Right renal cortex interstitium (tissue), 3 donors: ENCODE measurements around the gene CHRNG. TPM values are rescaled to one million over a fixed set of nuclear protein-coding genes. Genes with fewer than 3 reads are reported as not detected.

Experiments
- DNase-seq, 3 donors: peaks; one replicate each; pipeline ENCODE4 v3.0.0-alpha.2; 2013; ENCODE audit warnings: low read depth in 3 of 3, low spot score in 2 of 3
- polyA plus RNA-seq, 3 donors: library from polyadenylated mRNA; unstranded; fragments of 120-200 nt; gene quantifications; one replicate each; pipeline ENCODE4 v1.2.1, GENCODE V29; 2013; ENCODE audit not compliant: insufficient read length in 3 of 3

The CHRNG gene
- polyA plus RNA-seq, 3 donors, result 0.55 to 1.1 (median 0.74) TPM

GRCh38 chr2:232504438-232504837, 35.1 kb upstream of the CHRNG start:
- DNase-seq, result no peak

- no peak for DNase-seq
Observed at GRCh38 chr2:232505856-232506255, 33.6 kb upstream of the CHRNG start.

DNA sequence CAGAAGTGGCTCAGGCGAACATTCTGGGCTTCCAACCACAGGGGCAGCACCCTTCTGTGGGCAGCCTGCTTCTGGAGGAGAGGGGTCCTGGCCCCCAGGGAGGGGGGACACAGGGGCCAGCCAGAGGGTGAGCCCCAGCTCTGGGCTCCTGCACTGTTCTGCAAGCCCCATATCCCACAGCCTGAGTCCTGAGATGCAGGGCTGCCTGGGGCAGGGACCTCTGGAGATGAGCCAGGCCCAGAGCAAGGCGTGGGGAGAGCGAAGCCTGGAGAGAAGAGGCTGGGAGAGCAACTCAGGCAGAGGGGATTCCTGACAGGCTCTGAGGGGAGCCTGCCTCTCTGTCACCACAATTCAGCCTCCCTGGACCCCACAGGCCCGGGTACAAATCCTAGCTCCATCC, 32.8 kb upstream of the CHRNG start:
- no peak for DNase-seq

DNA sequence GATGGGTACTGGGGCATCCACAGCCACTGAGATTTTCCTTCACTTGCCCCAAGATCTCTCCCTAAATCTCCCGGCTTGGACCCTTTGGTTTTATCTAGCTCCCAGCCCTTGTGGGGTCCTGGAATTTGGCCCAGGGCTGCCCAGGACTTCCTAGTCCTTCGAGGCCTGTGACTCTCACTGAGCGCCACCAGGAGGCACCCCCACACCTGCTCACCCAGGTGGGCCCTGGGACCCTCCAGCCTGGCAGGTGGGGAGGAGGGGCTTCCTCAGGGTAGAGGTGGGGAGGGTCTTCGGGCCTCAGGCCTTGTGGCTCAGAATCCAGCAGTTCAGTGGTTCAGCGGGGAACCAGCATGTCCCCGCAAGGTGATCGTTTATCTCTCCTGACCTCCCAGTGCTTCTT, 31.2 kb upstream of the CHRNG start:
- DNase-seq, result no peak

DNA sequence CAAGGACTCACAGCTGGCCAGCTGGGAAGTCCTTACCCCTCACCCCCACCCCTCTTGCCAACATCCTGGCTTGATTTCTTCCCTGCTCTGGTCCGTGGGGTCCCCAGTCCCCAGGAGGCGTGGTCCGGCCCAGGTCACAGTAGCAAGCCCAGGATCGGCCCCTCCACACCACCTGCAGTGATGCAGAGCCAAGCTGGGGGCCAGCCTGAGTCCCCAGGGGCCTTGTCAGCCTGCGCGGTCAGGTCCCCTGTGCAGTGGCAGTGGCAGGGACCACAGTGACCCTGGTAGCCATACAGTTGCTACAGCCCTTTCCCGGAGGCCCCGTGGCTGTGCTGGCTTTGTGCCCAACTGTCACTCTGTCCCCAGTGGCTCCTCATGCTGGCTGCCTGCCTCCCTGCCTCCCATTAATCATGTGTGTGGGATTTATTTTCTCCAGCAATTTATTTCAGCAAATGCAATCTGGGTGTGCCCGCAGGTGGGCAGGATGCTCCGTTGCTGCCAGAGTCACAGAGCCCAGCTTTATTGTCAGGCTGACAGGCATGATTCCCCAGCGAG, 28.1 kb upstream of the CHRNG start:
- no peak for DNase-seq

DNA sequence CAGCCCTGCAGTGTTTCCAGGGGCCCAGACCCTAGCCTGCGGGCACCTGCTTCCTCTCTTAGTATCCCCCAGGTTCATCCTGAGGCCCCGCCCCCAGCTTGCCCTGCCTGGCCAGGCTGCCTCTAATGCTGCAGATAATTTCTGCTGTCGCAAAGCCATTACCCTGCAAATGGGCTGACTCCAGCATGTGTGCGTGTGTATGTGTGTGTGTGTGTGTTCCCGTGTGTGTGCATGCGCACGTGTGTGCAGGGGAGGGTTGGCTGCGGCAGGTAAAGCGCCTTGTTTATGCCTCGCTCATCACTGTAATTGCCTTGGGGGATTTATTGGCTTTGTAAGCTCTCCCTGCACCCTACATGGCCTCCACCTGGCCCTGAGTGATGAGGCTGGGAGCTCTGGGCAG, 26.9 kb upstream of the CHRNG start:
- DNase-seq, result no peak

DNA sequence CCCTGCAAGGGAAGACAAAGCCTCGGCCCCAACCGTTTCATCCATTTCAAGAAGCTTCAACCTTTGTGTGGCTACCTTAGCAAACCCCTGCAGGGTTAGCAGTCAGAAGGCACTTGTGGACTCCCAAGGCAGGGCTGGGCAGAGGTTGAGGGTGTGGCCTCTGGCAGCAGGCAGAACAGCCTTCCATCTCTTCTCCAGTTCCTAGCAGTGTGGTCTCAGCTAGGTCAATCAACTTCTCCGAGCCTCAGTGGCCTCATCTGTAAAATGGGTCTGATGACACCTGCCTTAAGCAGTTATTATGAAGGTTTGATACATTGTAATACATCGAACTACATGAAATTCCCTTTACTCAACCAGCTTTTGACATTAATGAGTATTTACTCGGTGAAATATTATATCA, 26.1 kb upstream of the CHRNG start:
- no peak for DNase-seq

- DNase-seq, result no peak
Observed at GRCh38 chr2:232515639-232516038, 23.9 kb upstream of the CHRNG start.

DNA sequence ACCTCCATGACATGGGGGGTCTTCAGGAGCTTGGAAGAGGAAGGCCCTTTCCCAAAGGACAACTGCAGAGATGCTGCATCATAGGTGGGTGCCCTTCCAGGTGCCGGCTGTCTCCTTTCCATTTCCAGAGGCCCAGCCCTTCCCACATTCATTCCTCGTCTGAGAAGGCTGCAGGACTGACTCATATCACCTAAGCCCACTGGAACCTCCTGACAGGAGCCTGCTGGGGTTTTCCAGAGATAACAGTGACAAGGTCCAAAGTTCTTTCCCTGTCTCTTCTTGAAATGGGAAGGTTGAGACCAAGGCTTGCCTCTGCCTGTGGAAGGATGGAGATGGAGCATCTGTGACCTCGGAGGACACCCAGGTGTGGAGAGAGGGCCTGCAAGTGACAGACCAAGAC, 22.9 kb upstream of the CHRNG start:
- no peak for DNase-seq

DNA sequence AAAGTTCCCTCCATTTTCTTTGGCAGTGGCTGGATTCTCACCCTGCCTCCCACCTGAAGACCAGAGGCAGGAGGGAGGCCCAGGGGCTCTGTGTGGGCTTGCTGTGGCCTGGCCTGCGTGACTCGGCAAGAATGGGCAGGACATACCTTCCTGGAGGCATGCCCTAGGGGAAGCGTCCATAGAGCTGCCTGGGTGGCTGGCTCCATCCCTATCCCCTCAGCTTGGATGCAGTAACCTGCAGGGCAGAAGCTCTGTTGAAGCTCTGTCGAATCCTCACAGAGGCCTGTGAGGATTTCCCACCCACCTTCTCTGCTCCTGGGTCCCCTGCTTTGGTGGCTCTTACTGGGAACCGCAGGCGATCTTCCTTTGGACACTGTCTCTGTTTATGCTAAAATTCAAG, 20.6 kb upstream of the CHRNG start:
- no peak for DNase-seq

DNA sequence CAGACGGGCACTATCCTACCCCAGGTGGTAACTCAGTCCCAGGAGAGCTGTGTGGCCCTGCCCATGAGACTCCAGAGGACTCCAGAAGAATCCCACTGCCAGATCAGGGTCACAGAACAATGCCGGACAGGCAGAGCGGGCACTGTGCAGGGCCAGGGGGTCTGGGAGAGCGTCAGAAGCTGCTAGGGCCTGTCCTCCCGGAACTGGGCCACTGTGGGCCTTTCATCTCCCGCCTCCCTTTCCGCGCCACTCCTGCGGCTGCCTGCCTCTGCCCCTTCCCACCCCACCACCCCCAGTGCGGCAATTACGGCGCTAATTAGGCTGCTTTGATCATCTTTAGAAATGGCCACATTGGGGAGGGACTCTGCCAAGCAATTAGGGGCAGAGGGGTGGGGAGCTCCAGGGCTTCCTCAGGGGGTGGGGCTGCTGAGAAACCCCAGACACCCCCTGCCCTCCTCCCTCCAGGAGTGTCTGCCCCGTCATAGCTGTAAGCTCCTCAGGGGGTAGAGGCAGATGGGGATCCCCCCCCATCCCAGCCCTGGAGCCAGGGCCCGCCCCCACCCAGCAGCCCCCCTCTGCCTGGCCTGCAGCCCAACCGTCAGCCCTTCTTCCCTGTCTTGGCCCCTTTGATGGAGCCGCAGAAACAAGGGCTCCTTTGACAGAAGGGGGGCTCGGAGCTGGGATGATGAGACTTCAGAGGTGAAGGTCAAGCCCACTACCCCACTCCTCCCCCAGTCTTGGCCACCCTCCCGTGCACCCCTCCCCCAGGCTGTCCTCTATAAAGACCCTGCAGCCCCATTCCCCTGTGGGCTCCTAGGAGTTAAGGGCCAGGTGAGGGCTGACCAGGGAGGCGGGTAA, 19.7 kb upstream of the CHRNG start, which contains the start of gene PRSS56:
TSS of gene PRSS56 (plus strand) at position 808 of the 858 bp plus-strand sequence. CDS start 211 bp downstream, outside the sequence.
- DNase-seq, result no peak

DNA sequence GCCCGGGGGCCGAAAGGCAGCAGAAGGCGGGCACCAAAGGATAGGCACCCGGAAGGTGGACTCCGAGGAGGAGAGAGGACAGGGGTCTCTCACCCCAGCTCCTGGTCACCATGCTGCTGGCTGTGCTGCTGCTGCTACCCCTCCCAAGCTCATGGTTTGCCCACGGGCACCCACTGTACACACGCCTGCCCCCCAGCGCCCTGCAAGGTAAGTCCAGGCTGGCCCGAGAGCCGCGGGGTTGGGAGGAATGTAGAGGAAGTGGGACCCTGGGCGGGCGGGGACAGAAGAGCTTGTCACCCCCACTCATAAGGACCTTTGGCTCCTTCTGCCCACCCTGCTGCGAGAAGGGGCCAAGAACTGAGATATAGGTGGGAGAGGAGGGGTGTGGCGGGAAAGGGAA, 19.0 kb upstream of the CHRNG start:
- DNase-seq, result no peak

DNA sequence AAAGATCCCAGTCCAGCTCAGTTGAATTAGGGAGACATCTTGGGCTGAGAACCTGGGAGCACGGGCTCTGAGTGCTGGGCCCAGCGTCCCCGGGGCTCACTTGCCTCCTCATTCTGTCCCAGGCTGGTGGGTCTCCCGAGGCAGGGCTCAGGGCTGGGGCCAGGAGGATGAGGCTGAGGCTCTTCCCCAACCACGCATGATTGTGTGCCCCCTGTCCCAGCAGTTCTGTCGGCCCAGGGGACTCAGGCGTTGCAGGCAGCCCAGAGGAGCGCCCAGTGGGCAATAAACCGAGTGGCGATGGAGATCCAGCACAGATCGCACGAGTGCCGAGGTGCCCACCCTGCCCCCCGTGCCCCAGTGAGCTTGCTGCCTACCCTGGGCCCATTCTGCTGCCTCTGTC, 18.4 kb upstream of the CHRNG start:
- DNase-seq, result no peak

GRCh38 chr2:232521959-232522622, 17.4 kb upstream of the CHRNG start:
- DNase-seq, result no peak

GRCh38 chr2:232522623-232523401, 16.7 kb upstream of the CHRNG start:
- DNase-seq, result no peak

GRCh38 chr2:232523402-232523681, 16.1 kb upstream of the CHRNG start:
- DNase-seq, result no peak

DNA sequence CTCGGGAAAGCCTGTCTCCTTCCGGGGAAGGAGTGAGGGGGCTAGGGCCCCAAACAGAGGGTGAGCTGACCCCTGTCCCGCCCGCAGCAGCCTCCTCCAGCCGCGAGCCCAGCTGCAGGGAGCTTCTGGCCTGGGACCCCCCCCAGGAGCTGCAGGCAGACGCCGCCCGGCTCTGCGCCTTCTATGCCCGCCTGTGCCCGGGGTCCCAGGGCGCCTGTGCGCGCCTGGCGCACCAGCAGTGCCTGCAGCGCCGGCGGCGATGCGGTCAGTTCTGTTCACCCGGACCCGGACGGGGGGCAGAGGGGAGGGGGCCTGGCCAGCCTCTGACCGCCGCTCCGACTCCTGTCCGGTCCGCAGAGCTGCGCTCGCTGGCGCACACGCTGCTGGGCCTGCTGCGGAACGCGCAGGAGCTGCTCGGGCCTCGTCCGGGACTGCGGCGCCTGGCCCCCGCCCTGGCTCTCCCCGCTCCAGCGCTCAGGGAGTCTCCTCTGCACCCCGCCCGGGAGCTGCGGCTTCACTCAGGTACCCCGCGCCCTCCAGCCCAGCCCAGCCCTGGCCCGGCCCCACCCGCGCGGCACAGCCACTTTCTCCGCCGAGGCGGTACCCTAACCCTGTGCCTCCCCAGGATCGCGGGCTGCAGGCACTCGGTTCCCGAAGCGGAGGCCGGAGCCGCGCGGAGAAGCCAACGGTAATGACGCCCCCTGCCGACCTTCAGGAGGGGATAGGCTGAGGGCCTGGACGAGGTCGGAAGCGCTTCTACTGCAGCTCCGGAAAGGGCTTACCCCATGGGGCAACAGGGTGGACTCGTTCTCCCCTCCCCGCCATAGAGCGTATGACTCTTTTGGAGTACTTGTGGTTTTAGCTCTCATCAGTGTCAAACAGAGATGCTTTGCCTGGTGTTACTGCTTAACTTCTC, 15.6 kb upstream of the CHRNG start:
- no peak for DNase-seq

DNA sequence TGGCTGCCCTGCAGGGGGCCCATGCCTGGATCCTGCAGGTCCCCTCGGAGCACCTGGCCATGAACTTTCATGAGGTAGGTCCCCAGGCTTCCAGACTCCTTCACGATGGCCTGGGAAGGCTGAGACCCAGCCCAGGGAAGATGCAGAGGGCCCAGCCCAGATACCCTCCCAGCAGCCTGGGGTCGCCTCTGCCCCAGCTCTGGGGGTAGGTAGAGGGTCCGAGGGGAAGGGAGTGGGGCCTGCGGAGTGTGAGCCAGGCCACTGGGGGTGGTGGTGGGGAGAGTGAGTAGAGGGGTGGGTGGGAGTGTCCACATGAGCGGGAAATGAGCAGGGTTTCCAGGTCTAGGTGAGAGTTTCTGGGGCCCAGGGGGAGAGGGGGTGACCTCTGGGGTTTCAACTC, 14.7 kb upstream of the CHRNG start:
- DNase-seq, result no peak

- DNase-seq, result no peak
Observed at GRCh38 chr2:232525199-232525598, 14.3 kb upstream of the CHRNG start.

DNA sequence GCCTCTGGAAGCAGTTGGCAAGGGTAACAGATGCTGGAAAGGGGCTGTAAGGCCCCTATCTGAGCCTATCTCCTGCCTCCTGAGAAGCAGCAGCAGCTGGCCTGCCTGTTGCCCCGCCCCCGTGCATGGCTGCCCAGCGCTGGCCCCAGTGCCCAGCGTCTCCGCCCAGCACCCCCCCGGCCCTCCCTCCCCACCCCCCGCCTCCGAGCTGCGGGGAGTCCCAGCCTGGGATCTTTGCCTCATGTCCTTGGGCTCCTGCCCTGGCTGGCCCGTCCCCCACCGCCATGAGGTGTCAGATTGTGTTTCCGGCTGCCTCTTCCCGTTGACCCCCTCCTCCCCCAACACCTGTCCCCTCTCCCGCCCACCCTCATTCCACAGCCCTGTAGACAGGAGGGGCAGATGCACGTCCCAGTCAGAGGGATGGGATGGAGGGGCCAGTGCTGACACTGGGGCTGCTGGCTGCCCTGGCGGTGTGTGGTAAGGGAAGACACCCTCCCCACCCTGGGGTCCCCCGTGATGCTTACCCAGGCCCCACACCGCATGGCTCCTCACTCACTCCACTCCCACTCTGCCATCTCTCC, 13.6 kb upstream of the CHRNG start, which contains the start of gene CHRND:
TSS of gene CHRND (plus strand) at position 370 of the 581 bp plus-strand sequence. CDS start at position 426, 56 bp downstream.
- DNase-seq, result no peak
